Heart left ventricle (tissue), 13 donors: ENCODE data around the gene TRIM47.

ENCODE experiments used
- CTCF ChIP-seq, 12 donors: fragments of 200-600 bp; sonication (generic) in 4 of 12; IDR thresholded peaks; one replicate each; pipeline versions ENCODE4 v1.5.0 to v1.8.0; 2018 to 2022; ENCODE audit warnings: antibody characterized with exemption in 12 of 12, mild to moderate bottlenecking in 5 of 12
- POLR2A ChIP-seq, 2 donors: fragments of 450-650 bp; IDR thresholded peaks; one replicate each; pipeline ENCODE4 v1.6.1; 2017; ENCODE audit warnings: antibody characterized with exemption in 2 of 2, mild to moderate bottlenecking in 2 of 2, moderate library complexity in 2 of 2
- donor health status: ischemic (EF 13 %, LVEDD 7.1; RV severe dilation, severe dysfunction).
- donor health status: DM: no; HTN: yes; CAD: no.
- donor health status: DM: no; HTN: no; CAD: no.
- donor health status: ischemic (EF 25% LVEDD 6.9; RV normal size, moderate dysfunction).
- donor health status: ischemic (EF 25% LVEDD 5.7; RV mildly dilated, moderate dysfunction).
- donor health status: ischemic (EF 35%, LVEDD 5.7; RV mildly dilated, moderate dysfunction).
- donor health status: nonischemic (EF 11% LVEDD 7.7; RV severe dilation, severe dysfunction).
- donor health status: DM: yes; HTN: yes; CAD: no.
- donor health status: PGD.
- donor health status: ischemic (EF 29% LVEDD 5.4; RV normal size, mild dysfunction).
- donor health status: nonischemic (EF 23%, LVEDD 6.1; RV moderate dilation, normal function).

GRCh38 chr17:75830164-75831031 lies 48.0 kb downstream of the TRIM47 start:
- TF ChIP-seq CTCF (IDR thresholded peaks at IDR 0.05), result peak in 11 of 12 donors; percentile 20 to 55 (median 35)
- TF ChIP-seq POLR2A (IDR thresholded peaks at IDR 0.05), result no peak
